K562 (cell line): ENCODE results near the gene CEP43. TPM values are rescaled to one million over a fixed set of nuclear protein-coding genes. Genes with fewer than 3 reads are reported as not detected.
A peak's percentile ranks its signal among the peaks of the same experiment; 100 is the strongest.
"Not testable (repeated sequence)": the region's sequence is repeated elsewhere in the genome, so short reads cannot be mapped to it uniquely, and the experiment has no call there.

Experiments
- BCOR ChIP-seq: fragments of 450-650 bp; IDR thresholded peaks from 2 replicates; pipeline ENCODE4 v1.6.1; 2016
- CBFA2T2 ChIP-seq: fragments of 450-650 bp; conservative IDR thresholded peaks from 2 replicates; pipeline ENCODE4 v1.6.1; 2017; ENCODE audit warnings: mild to moderate bottlenecking
- DPF2 ChIP-seq: fragments of 450-650 bp; IDR thresholded peaks from 2 replicates; pipeline ENCODE4 v1.6.1; 2016
- ESRRA ChIP-seq: fragments of 450-650 bp; IDR thresholded peaks from 2 replicates; pipeline ENCODE4 v1.6.1; 2014; ENCODE audit warnings: low read depth, mild to moderate bottlenecking, moderate library complexity, borderline replicate concordance
- FOSL1 ChIP-seq: fragments of 200-800 bp; sonication (Bioruptor generic); conservative IDR thresholded peaks from 2 replicates; pipeline ENCODE4 v1.6.1; 2016; ENCODE audit warnings: missing genetic modification characterization, missing compliant biosample characterization
- GABPB1 ChIP-seq: sonication (generic); formaldehyde crosslinking; IDR thresholded peaks from 2 replicates; pipeline ENCODE4 v1.8.0; 2022; ENCODE audit warnings: mild to moderate bottlenecking, missing genetic modification reagents
- GATAD2B ChIP-seq: fragments of 450-650 bp; IDR thresholded peaks from 2 replicates; pipeline ENCODE4 v1.6.1; 2017; ENCODE audit warnings: mild to moderate bottlenecking, borderline replicate concordance
- ILF3 ChIP-seq: fragments of 450-650 bp; IDR thresholded peaks from 2 replicates; pipeline ENCODE4 v1.6.1; 2018; ENCODE audit warnings: antibody characterized with exemption, mild to moderate bottlenecking, moderate library complexity, borderline replicate concordance
- JUNB ChIP-seq: fragments of 450-650 bp; formaldehyde crosslinking; conservative IDR thresholded peaks from 2 replicates; pipeline ENCODE4 v1.4.0; 2020; ENCODE audit warnings: mild to moderate bottlenecking
- MAFG ChIP-seq: fragments of 450-650 bp; conservative IDR thresholded peaks from 2 replicates; pipeline ENCODE4 v1.6.1; 2016; ENCODE audit warnings: missing genetic modification characterization, missing compliant biosample characterization
- MEIS2 ChIP-seq: fragments of 450-650 bp; IDR thresholded peaks from 2 replicates; pipeline ENCODE4 v1.6.1; 2014; ENCODE audit warnings: mild to moderate bottlenecking; ENCODE audit not compliant: partially characterized antibody
- MNT ChIP-seq, 2 experiments: fragments of 450-650 bp; conservative IDR thresholded peaks; 2 replicates each; pipeline ENCODE4 v1.6.1; 2017; ENCODE audit warnings: mild to moderate bottlenecking in 2 of 2, moderate library complexity in 2 of 2
- NR2C1 ChIP-seq, 2 experiments: fragments of 450-650 bp; IDR thresholded peaks; 2 replicates each; pipeline ENCODE4 v1.6.1; 2017; ENCODE audit warnings: mild to moderate bottlenecking in 2 of 2, antibody characterized with exemption in 1 of 2, inconsistent platforms in 1 of 2, missing compliant biosample characterization in 1 of 2, missing genetic modification characterization in 1 of 2
- RAD21 ChIP-seq, 2 experiments: fragments of 250-450 bp in 1 of 2; fragments of 450-650 bp in 1 of 2; sonication (Bioruptor Pico) in 1 of 2; formaldehyde crosslinking in 1 of 2; IDR thresholded peaks in 1 of 2; conservative IDR thresholded peaks in 1 of 2; 2 replicates each; pipeline versions ENCODE4 v1.4.0 to v1.8.0; 2020 to 2022; ENCODE audit warnings: mild to moderate bottlenecking in 2 of 2, moderate library complexity in 1 of 2
- SMARCA4 ChIP-seq: fragments of 450-650 bp; IDR thresholded peaks from 2 replicates; pipeline ENCODE4 v1.6.1; 2016
- SMC3 ChIP-seq: conservative IDR thresholded peaks from 2 replicates; pipeline ENCODE4 v1.6.1; 2011; ENCODE audit warnings: low read depth, low read length, improper control_type of control experiment; ENCODE audit not compliant: insufficient read depth
- TCF3 ChIP-seq: sonication (generic); formaldehyde crosslinking; IDR thresholded peaks from 2 replicates; pipeline ENCODE4 v1.4.0; 2020; ENCODE audit warnings: mild to moderate bottlenecking, missing genetic modification reagents
- USF2 ChIP-seq: sonication (generic); formaldehyde crosslinking; IDR thresholded peaks from 2 replicates; pipeline ENCODE4 v1.5.0; 2020; ENCODE audit warnings: missing genetic modification reagents
- ZBTB17 ChIP-seq: fragments of 450-650 bp; formaldehyde crosslinking; IDR thresholded peaks from 2 replicates; pipeline ENCODE4 v1.4.0; 2020; ENCODE audit warnings: mild to moderate bottlenecking
- ZNF583 ChIP-seq: fragments of 250-450 bp; sonication (Bioruptor Pico); IDR thresholded peaks from 2 replicates; pipeline ENCODE4 v1.4.0; 2020
- polyA plus RNA-seq, 8 experiments: library from polyadenylated mRNA; depleted of rRNA in 4 of 8; stranded (reverse) in 5 of 8; unstranded in 3 of 8; fragments of >200 nt; fragmentation: Nextera tagmentation in 2 of 8; fragmentation: Illumina TruSeq in 1 of 8; extraction: Ambion mirVana in 2 of 8; extraction: Trizol in 1 of 8; gene quantifications; 2 replicates each; pipeline versions ENCODE4 v1.2.1 to v1.2.3, GENCODE V29; 2011 to 2014; ENCODE audit warnings: inconsistent platforms in 1 of 8, missing spikeins in 1 of 8
- total RNA-seq, 7 experiments: library from RNA; depleted of rRNA in 6 of 7; stranded (reverse); fragments of >200 nt in 6 of 7; fragmentation: Illumina TruSeq in 2 of 7; extraction: Trizol in 2 of 7; gene quantifications; 2 replicates each; pipeline versions ENCODE4 v1.2.1 to v1.2.3, GENCODE V29; 2011 to 2021; ENCODE audit warnings: low replicate concordance in 1 of 7
- TF ChIP-seq, protein P1 (sequence below): sonication (generic); formaldehyde crosslinking; IDR thresholded peaks from 2 replicates; pipeline ENCODE4 v1.8.0; 2022; ENCODE audit warnings: mild to moderate bottlenecking, missing genetic modification reagents
- TF ChIP-seq, protein P2 (sequence below): sonication (generic); formaldehyde crosslinking; IDR thresholded peaks from 2 replicates; pipeline ENCODE4 v1.8.0; 2022; ENCODE audit warnings: missing genetic modification reagents, mild to moderate bottlenecking, borderline replicate concordance

The CEP43 gene
- total and polyA plus RNA-seq, 9 of the 15 experiments (the other 6 are each of a cell fraction or from before 2014, with no cell fraction given): 15.2 to 55.7 (median 47.4) TPM

GRCh38 chr6:166950892-166951669 is 48.1 kb upstream of the CEP43 start (continued):
- TF ChIP-seq NR2C1 (IDR thresholded peaks at IDR 0.05): not testable (repeated sequence)
- TF ChIP-seq NR2C1 (tag; IDR thresholded peaks at IDR 0.05) (peak; percentile 59; the same call in 1 of the 2 replicates), SMC3 (peak; percentile 58; the same call in 1 of the 2 replicates), FOSL1 (peak; percentile 100), ZBTB17 (CRISPR knock-in tag) (0 out of 2 replicates have a peak, but pooled peaks have one; percentile 67), USF2 (CRISPR knock-in tag) (peak; percentile 95), ZNF583 (CRISPR knock-in tag) (peak; percentile 63; the same call in 1 of the 2 replicates), RAD21 (CRISPR knock-in tag; conservative IDR thresholded peaks at IDR 0.05 in 1 of 2, IDR thresholded peaks at IDR 0.05 in 1 of 2) (peak; percentile 89 to 96), MEIS2 (peak; percentile 20), TCF3 (CRISPR knock-in tag) (peak; percentile 40; the same call in 1 of the 2 replicates), SMARCA4 (peak; percentile 86), BCOR (peak; percentile 36; the same call in 1 of the 2 replicates), MAFG (tag) (peak; percentile 34; the same call in 1 of the 2 replicates), GATAD2B (peak; percentile 47; the same call in 1 of the 2 replicates), JUNB (peak; percentile 87), ILF3 (0 out of 2 replicates have a peak, but pooled peaks have one; percentile 36), DPF2 (peak; percentile 88), MNT (conservative IDR thresholded peaks at IDR 0.05) (peak; percentile 38 to 74; a peak in 2 of 4 replicates), ESRRA (0 out of 2 replicates have a peak, but pooled peaks have one; percentile 22), CBFA2T2 (peak; percentile 83), GABPB1 (CRISPR knock-in tag) (peak; percentile 54)
- TF ChIP-seq, protein P1, sequence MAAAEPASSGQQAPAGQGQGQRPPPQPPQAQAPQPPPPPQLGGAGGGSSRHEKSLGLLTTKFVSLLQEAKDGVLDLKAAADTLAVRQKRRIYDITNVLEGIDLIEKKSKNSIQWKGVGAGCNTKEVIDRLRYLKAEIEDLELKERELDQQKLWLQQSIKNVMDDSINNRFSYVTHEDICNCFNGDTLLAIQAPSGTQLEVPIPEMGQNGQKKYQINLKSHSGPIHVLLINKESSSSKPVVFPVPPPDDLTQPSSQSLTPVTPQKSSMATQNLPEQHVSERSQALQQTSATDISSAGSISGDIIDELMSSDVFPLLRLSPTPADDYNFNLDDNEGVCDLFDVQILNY (CRISPR knock-in tag): peak; percentile 66; the same call in 1 of the 2 replicates
- TF ChIP-seq, protein P2, sequence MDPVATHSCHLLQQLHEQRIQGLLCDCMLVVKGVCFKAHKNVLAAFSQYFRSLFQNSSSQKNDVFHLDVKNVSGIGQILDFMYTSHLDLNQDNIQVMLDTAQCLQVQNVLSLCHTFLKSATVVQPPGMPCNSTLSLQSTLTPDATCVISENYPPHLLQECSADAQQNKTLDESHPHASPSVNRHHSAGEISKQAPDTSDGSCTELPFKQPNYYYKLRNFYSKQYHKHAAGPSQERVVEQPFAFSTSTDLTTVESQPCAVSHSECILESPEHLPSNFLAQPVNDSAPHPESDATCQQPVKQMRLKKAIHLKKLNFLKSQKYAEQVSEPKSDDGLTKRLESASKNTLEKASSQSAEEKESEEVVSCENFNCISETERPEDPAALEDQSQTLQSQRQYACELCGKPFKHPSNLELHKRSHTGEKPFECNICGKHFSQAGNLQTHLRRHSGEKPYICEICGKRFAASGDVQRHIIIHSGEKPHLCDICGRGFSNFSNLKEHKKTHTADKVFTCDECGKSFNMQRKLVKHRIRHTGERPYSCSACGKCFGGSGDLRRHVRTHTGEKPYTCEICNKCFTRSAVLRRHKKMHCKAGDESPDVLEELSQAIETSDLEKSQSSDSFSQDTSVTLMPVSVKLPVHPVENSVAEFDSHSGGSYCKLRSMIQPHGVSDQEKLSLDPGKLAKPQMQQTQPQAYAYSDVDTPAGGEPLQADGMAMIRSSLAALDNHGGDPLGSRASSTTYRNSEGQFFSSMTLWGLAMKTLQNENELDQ (CRISPR knock-in tag): 0 out of 2 replicates have a peak, but pooled peaks have one; percentile 55
